HL-60 (cell line): ENCODE measurements around the gene SLC1A1.

Experiments used
- DNase-seq, 2 experiments: peaks; one replicate each; pipeline ENCODE4 v3.0.0-alpha.2; 2010 to 2020; ENCODE audit warnings: low read depth in 1 of 2, low spot score in 1 of 2
- H3K27ac ChIP-seq: fragments of 250-450 bp; sonication (Bioruptor Pico); replicated peaks from 2 replicates; pipeline ENCODE4 v1.5.1; 2020; ENCODE audit warnings: mild to moderate bottlenecking, moderate library complexity
- H3K27me3 ChIP-seq: fragments of 250-450 bp; sonication (Bioruptor Pico); 2 replicates; pipeline ENCODE4 v1.5.1; 2021; ENCODE audit warnings: mild to moderate bottlenecking, moderate library complexity; ENCODE audit not compliant: insufficient read depth, poor library complexity, severe bottlenecking
- H3K4me3 ChIP-seq: replicated peaks from 2 replicates; pipeline ENCODE4 v1.5.1; 2011; ENCODE audit warnings: mild to moderate bottlenecking, control low read depth, low read length; ENCODE audit not compliant: insufficient read depth
- CTCF ChIP-seq: IDR thresholded peaks from one replicate; pipeline ENCODE4 v1.5.1; 2011; ENCODE audit warnings: low read length, control low read depth, inconsistent platforms; ENCODE audit not compliant: insufficient read depth
- GABPA ChIP-seq: IDR thresholded peaks from 2 replicates; pipeline ENCODE4 v1.6.1; 2012; ENCODE audit warnings: low read depth
- POLR2AphosphoS5 ChIP-seq: IDR thresholded peaks from 2 replicates; pipeline ENCODE4 v1.6.1; 2012; ENCODE audit warnings: low read depth
- REST ChIP-seq: IDR thresholded peaks from 2 replicates; pipeline ENCODE4 v1.6.1; 2012; ENCODE audit warnings: low read depth; ENCODE audit not compliant: insufficient replicate concordance
- SPI1 ChIP-seq: IDR thresholded peaks from 2 replicates; pipeline ENCODE4 v1.6.1; 2012; ENCODE audit warnings: low read depth, mild to moderate bottlenecking, borderline replicate concordance

SLC1A1 gene

GRCh38 chr9:4502444-4502843 is 12.2 kb downstream of the SLC1A1 start:
- no peak overlapping the region for H3K4me3 ChIP-seq
- DNase-seq = no peak
- no peak for TF ChIP-seq CTCF
- no peak for TF ChIP-seq SPI1
- TF ChIP-seq GABPA = no peak
- TF ChIP-seq REST = no peak
- no peak for TF ChIP-seq POLR2AphosphoS5
- H3K27me3 ChIP-seq = peaks cover 6% of the 10 kb centered on the region
- H3K27ac ChIP-seq = no peak overlapping the region

GRCh38 chr9:4503103-4503502 is 12.8 kb downstream of the SLC1A1 start:
- Histone ChIP-seq H3K27ac (no peak overlapping the region), H3K4me3 (no peak overlapping the region), H3K27me3 (no peaks in the 10 kb centered on the region)
- DNase-seq = no peak
- no peak for TF ChIP-seq POLR2AphosphoS5
- TF ChIP-seq SPI1 = no peak
- TF ChIP-seq GABPA = no peak
- no peak for TF ChIP-seq REST
- no peak for TF ChIP-seq CTCF

- no peak for TF ChIP-seq CTCF
- TF ChIP-seq GABPA = no peak
- no peak for TF ChIP-seq REST
- TF ChIP-seq SPI1 = no peak
- TF ChIP-seq POLR2AphosphoS5 = no peak
- Histone ChIP-seq H3K27me3 (no peaks in the 10 kb centered on the region), H3K27ac (no peak overlapping the region), H3K4me3 (no peak overlapping the region)
- no peak for DNase-seq
These were observed 14.0 kb downstream of the SLC1A1 start for GRCh38 chr9:4504250-4504649.
